Uterus (tissue), 2 donors: ENCODE data around the gene ADRA2C.

Experiments
- CTCF ChIP-seq, 4 experiments: fragments of 200-600 bp in 2 of 4; fragments of 450-650 bp in 2 of 4; sonication (generic) in 2 of 4; IDR thresholded peaks; one replicate each; pipeline ENCODE4 v1.5.1; 2016 to 2019; ENCODE audit warnings: antibody characterized with exemption in 4 of 4, mild to moderate bottlenecking in 2 of 4, moderate library complexity in 1 of 4
- POLR2A ChIP-seq, 2 donors: fragments of 450-650 bp; IDR thresholded peaks; one replicate each; pipeline ENCODE4 v1.6.1; 2016; ENCODE audit warnings: antibody characterized with exemption in 2 of 2, mild to moderate bottlenecking in 1 of 2, moderate library complexity in 1 of 2

DNA sequence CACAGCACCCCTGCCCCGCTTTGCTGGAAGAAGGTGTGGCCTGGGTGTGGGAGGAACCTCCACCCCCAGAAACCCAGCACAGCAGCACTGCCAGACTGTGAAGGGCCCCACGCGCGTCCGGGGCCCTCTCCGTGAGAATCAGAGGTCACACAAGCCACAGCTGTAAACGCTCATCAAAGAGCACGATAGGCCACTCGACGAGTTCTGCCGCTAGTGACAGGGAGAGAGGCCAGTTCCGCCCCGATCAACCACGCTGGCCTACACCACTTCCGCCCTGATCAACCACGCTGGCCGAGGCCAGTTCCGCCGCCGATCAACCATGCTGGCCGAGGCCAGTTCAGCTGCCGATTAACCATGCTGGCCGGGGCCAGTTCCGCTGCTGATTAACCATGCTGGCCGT, 25.9 kb upstream of the ADRA2C start:
- TF ChIP-seq CTCF (IDR thresholded peaks at IDR 0.05) (no peak), POLR2A (IDR thresholded peaks at IDR 0.05) (no peak)
